HCT116 (cell line): ENCODE measurements around the gene ZSWIM5. TPM values are rescaled to one million over a fixed set of nuclear protein-coding genes. Genes with fewer than 3 reads are reported as not detected.

ENCODE experiments used
- ATAC-seq: fragments of 200-7000 bp; cut with Tn5 transposase; 2 replicates; pipeline ENCODE4 v1.9.1; 2020; ENCODE audit warnings: mild to moderate bottlenecking, moderate library complexity
- BruUV-seq: library from RNA; stranded (reverse); fragments of 400-500 nt; replicated peaks from 2 replicates; lab custom pipeline; 2021; lab: Mats Ljungman, UMichigan
- CTCF ChIA-PET: fragments of 300-600 bp; sonication (Branson Sonifier 250); formaldehyde crosslinking; loops from one replicate; lab custom pipeline; 2021; ENCODE audit warnings: antibody characterized with exemption; lab: Charles Lee
- POLR2A ChIA-PET: fragments of 300-600, 350-600 bp; sonication (Branson Sonifier 250); formaldehyde crosslinking; loops from one replicate; lab custom pipeline; 2021; ENCODE audit warnings: antibody characterized with exemption; lab: Charles Lee
- RAD21 ChIA-PET, 2 experiments: fragments of 300-600 bp; sonication (Branson Sonifier 250); formaldehyde crosslinking; loops; one replicate each; lab custom pipeline; 2023; ENCODE audit warnings: low total read pairs in 2 of 2; ENCODE audit not compliant: uncharacterized antibody in 2 of 2, unreplicated experiment in 2 of 2, low non-redundant PET in 1 of 2; lab: Charles Lee
- DNase-seq: peaks from one replicate; pipeline ENCODE4 v3.0.0-alpha.2; 2010; ENCODE audit warnings: low read depth, low spot score
- H2AFZ ChIP-seq: fragments of 200-600 bp; shearing (Covaris generic), sonication (generic); 2 replicates; pipeline ENCODE4 v1.6.1; 2017; ENCODE audit warnings: low read depth, mixed run types, mixed read lengths, antibody characterized with exemption, low read length; ENCODE audit not compliant: poor library complexity, severe bottlenecking
- H3K27ac ChIP-seq: 2 replicates; pipeline ENCODE4 v1.5.1; 2012; ENCODE audit warnings: low read depth, low read length
- H3K27me3 ChIP-seq: fragments of 200-600 bp; sonication (generic); 2 replicates; pipeline ENCODE4 v1.6.1; 2016; ENCODE audit warnings: mixed run types, low read length, mixed read lengths; ENCODE audit not compliant: insufficient read depth
- H3K36me3 ChIP-seq, 2 experiments: fragments of 200-500 bp in 1 of 2; fragments of 200-600 bp in 1 of 2; sonication (Bioruptor generic) in 1 of 2; sonication (generic) in 1 of 2; 2 replicates each; pipeline versions ENCODE4 v1.5.1 to v1.6.1; 2014 to 2016; ENCODE audit warnings: low read length in 2 of 2, inconsistent platforms in 1 of 2, mixed read lengths in 1 of 2, mixed run types in 1 of 2; ENCODE audit not compliant: insufficient read depth in 2 of 2, control insufficient read depth in 1 of 2
- H3K4me1 ChIP-seq, 2 experiments: fragments of 200-600 bp in 1 of 2; sonication (generic) in 1 of 2; 2 replicates each; pipeline versions ENCODE4 v1.5.1 to v1.6.1; 2012 to 2017; ENCODE audit warnings: low read length in 2 of 2, inconsistent platforms in 1 of 2, mild to moderate bottlenecking in 1 of 2, mixed read lengths in 1 of 2, mixed run types in 1 of 2, moderate library complexity in 1 of 2; ENCODE audit not compliant: insufficient read depth in 2 of 2, control insufficient read depth in 1 of 2
- H3K4me2 ChIP-seq: fragments of 200-600 bp; sonication (generic); 2 replicates; pipeline ENCODE4 v1.6.1; 2017; ENCODE audit warnings: mixed run types, low read length, mixed read lengths
- H3K4me3 ChIP-seq, 2 experiments: fragments of 200-600 bp in 1 of 2; sonication (generic) in 1 of 2; replicated peaks in 1 of 2; 2 replicates each; pipeline ENCODE4 v1.5.1; 2011 to 2016; ENCODE audit warnings: low read length in 2 of 2, control low read depth in 1 of 2, low read depth in 1 of 2, mild to moderate bottlenecking in 1 of 2, mixed read lengths in 1 of 2, mixed run types in 1 of 2
- H3K79me2 ChIP-seq: fragments of 200-600 bp; sonication (generic); 2 replicates; pipeline ENCODE4 v1.6.1; 2017; ENCODE audit warnings: mild to moderate bottlenecking, mixed run types, low read length, moderate library complexity, mixed read lengths; ENCODE audit not compliant: insufficient read depth
- H3K9ac ChIP-seq: fragments of 200-600 bp; sonication (generic); 2 replicates; pipeline ENCODE4 v1.6.1; 2016; ENCODE audit warnings: low read length, mixed read lengths
- H3K9me2 ChIP-seq: fragments of 200-600 bp; sonication (generic), shearing (Covaris generic); 2 replicates; pipeline ENCODE4 v1.6.1; 2017; ENCODE audit warnings: mixed run types, mild to moderate bottlenecking, moderate library complexity; ENCODE audit not compliant: insufficient read depth
- H3K9me3 ChIP-seq, 2 experiments: fragments of 200-500 bp in 1 of 2; fragments of 200-600 bp in 1 of 2; sonication (Bioruptor generic) in 1 of 2; sonication (generic) in 1 of 2; 2 replicates each; pipeline ENCODE4 v1.6.1; 2014 to 2017; ENCODE audit warnings: low read length in 2 of 2, mixed read lengths in 2 of 2, inconsistent platforms in 1 of 2, low read depth in 1 of 2, mild to moderate bottlenecking in 1 of 2, mixed run types in 1 of 2, moderate library complexity in 1 of 2; ENCODE audit not compliant: control insufficient read depth in 1 of 2, insufficient read depth in 1 of 2
- H4K20me1 ChIP-seq: fragments of 200-600 bp; sonication (generic), shearing (Covaris generic); 2 replicates; pipeline ENCODE4 v1.6.1; 2017; ENCODE audit warnings: mixed run types, mild to moderate bottlenecking, moderate library complexity; ENCODE audit not compliant: insufficient read depth
- CTCF ChIP-seq, 3 experiments: fragments of 200-600 bp in 1 of 3; sonication (generic) in 1 of 3; IDR thresholded peaks in 2 of 3; conservative IDR thresholded peaks in 1 of 3; 2 replicates each; pipeline ENCODE4 v1.5.1; 2012 to 2017; ENCODE audit warnings: low read depth in 2 of 3, low read length in 2 of 3, antibody characterized with exemption in 1 of 3, borderline replicate concordance in 1 of 3, control low read depth in 1 of 3, mild to moderate bottlenecking in 1 of 3, mixed read lengths in 1 of 3, mixed run types in 1 of 3, moderate library complexity in 1 of 3; ENCODE audit not compliant: insufficient read depth in 1 of 3
- EZH2 ChIP-seq: fragments of 200-600 bp; sonication (generic); IDR thresholded peaks from 2 replicates; pipeline ENCODE4 v1.6.1; 2017; ENCODE audit warnings: antibody characterized with exemption, mixed run types
- JUND ChIP-seq: IDR thresholded peaks from 2 replicates; pipeline ENCODE4 v1.6.1; 2012
- POLR2A ChIP-seq: IDR thresholded peaks from 2 replicates; pipeline ENCODE4 v1.7.0; 2011; ENCODE audit warnings: borderline replicate concordance; ENCODE audit not compliant: insufficient read depth, insufficient read length; ENCODE audit errors: extremely low read depth
- POLR2AphosphoS5 ChIP-seq: IDR thresholded peaks from 2 replicates; pipeline ENCODE4 v1.6.1; 2011; ENCODE audit warnings: mild to moderate bottlenecking, low read depth, low read length, moderate library complexity
- RAD21 ChIP-seq: IDR thresholded peaks from 2 replicates; pipeline ENCODE4 v1.6.1; 2012; ENCODE audit warnings: low read depth, mild to moderate bottlenecking
- REST ChIP-seq: IDR thresholded peaks from 2 replicates; pipeline ENCODE4 v1.6.1; 2012; ENCODE audit warnings: low read depth
- SIN3A ChIP-seq: IDR thresholded peaks from 2 replicates; pipeline ENCODE4 v1.6.1; 2012; ENCODE audit warnings: low read depth
- ZFX ChIP-seq: fragments of 450-650 bp; IDR thresholded peaks from 2 replicates; pipeline ENCODE4 v1.6.1; 2017
- intact Hi-C: fragments of 100-400 bp; cut with micrococcal nuclease; formaldehyde crosslinking; loops from 2 replicates; pipeline ENCODE4 v1.10.0; 2022
- total RNA-seq: library from RNA; stranded (reverse); gene quantifications from one replicate; pipeline ENCODE4 v1.2.1, GENCODE V29; 2021; ENCODE audit not compliant: unreplicated experiment
- TF ChIP-seq, protein P1 (sequence below): IDR thresholded peaks from 2 replicates; pipeline ENCODE4 v1.6.1; 2012

ZSWIM5 gene
- total RNA-seq, 1 experiment from 2014 or later = 1.1 TPM

- ChIA-PET POLR2A (interaction anchor here (0.6 kb wide), 1 partner anchor 22 kb away, joined by 3 read pairs; the partner anchor contains the start of gene EIF2B3), RAD21 (no interaction called here), CTCF (no interaction called here)
- peaks cover 12% of the 10 kb centered on the region; the same call in 1 of the 2 replicates for H3K79me2 ChIP-seq
- no peaks in the 10 kb centered on the region for H3K27me3 ChIP-seq
- no TSS peak for BruUV-seq
- ATAC-seq (no peak), DNase-seq (no peak)
- TF ChIP-seq ZFX = no peak
- TF ChIP-seq POLR2AphosphoS5 = no peak
- no peak for TF ChIP-seq SIN3A
- TF ChIP-seq JUND = no peak
- no peak for TF ChIP-seq POLR2A
- no peak for TF ChIP-seq RAD21
- TF ChIP-seq, protein P1, sequence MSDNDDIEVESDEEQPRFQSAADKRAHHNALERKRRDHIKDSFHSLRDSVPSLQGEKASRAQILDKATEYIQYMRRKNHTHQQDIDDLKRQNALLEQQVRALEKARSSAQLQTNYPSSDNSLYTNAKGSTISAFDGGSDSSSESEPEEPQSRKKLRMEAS = no peak
- TF ChIP-seq REST = no peak
- no peak for TF ChIP-seq CTCF (IDR thresholded peaks at IDR 0.05 in 2 of 3, conservative IDR thresholded peaks at IDR 0.05 in 1 of 3; ENCODE audit: borderline replicate concordance in 1 of 3, insufficient read depth in 1 of 3, low read depth in 2 of 3, low read length in 2 of 3)
- TF ChIP-seq EZH2 = no peak
- H3K4me1 ChIP-seq = peaks cover 9 to 28% of the 10 kb centered on the region in 2 experiments; a peak in 3 of 4 replicates
- H3K9me3 ChIP-seq = no peaks in the 10 kb centered on the region
- peaks cover 8 to 12% of the 10 kb centered on the region in 2 experiments; a peak in 3 of 4 replicates for H3K36me3 ChIP-seq
- no peak overlapping the region for H2AFZ ChIP-seq
- H3K4me3 ChIP-seq = no peak overlapping the region
- H3K9ac ChIP-seq = no peak overlapping the region
- H3K27ac ChIP-seq = no peak overlapping the region
- H4K20me1 ChIP-seq = no peaks in the 10 kb centered on the region
- H3K4me2 ChIP-seq = no peak overlapping the region
- intact Hi-C loops = no loop called here
- no peaks in the 10 kb centered on the region for H3K9me2 ChIP-seq
These were observed 197.9 kb downstream of the ZSWIM5 start for GRCh38 chr1:45008516-45008915.
